ENCODE measurements around the gene PIK3CB.

DNA sequence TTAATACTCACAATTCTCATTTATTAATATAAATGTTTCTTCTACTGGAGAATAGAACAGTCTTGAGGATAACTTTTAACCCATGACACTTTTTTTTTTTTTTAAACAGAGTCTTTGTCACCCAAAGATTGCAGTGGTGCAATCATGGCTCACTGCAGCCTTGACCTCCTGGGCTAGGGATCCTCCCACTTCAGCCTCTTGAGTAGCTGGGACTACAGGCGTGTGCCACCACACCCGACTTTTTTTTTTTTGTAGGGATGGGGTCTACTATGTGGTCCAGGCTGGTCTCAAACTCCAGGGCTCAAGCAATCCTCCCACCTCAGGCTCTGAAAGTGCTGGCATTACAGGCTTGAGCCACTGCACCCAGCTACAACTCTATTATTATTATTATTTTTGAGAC is 34.5 kb downstream of the PIK3CB start:
- TF ChIP-seq, protein P1, sequence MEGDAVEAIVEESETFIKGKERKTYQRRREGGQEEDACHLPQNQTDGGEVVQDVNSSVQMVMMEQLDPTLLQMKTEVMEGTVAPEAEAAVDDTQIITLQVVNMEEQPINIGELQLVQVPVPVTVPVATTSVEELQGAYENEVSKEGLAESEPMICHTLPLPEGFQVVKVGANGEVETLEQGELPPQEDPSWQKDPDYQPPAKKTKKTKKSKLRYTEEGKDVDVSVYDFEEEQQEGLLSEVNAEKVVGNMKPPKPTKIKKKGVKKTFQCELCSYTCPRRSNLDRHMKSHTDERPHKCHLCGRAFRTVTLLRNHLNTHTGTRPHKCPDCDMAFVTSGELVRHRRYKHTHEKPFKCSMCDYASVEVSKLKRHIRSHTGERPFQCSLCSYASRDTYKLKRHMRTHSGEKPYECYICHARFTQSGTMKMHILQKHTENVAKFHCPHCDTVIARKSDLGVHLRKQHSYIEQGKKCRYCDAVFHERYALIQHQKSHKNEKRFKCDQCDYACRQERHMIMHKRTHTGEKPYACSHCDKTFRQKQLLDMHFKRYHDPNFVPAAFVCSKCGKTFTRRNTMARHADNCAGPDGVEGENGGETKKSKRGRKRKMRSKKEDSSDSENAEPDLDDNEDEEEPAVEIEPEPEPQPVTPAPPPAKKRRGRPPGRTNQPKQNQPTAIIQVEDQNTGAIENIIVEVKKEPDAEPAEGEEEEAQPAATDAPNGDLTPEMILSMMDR (IDR thresholded peaks at IDR 0.05), result no peak
- no peak for TF ChIP-seq POLR2A (IDR thresholded peaks at IDR 0.05)
- TF ChIP-seq EP300 (IDR thresholded peaks at IDR 0.05), result no peak
